GM18505 (cell line): ENCODE results near the gene CNTNAP2.

Source experiments
- ATAC-seq: cut with Tn5 transposase; IDR thresholded peaks from one replicate; pipeline ENCODE4 v1.9.1; 2021; ENCODE audit not compliant: unreplicated experiment
- POLR2A ChIP-seq: IDR thresholded peaks from 4 replicates; pipeline ENCODE4 v1.6.1; 2011; ENCODE audit warnings: borderline replicate concordance; ENCODE audit not compliant: insufficient read depth, insufficient read length; ENCODE audit errors: extremely low read depth

CNTNAP2 gene

DNA sequence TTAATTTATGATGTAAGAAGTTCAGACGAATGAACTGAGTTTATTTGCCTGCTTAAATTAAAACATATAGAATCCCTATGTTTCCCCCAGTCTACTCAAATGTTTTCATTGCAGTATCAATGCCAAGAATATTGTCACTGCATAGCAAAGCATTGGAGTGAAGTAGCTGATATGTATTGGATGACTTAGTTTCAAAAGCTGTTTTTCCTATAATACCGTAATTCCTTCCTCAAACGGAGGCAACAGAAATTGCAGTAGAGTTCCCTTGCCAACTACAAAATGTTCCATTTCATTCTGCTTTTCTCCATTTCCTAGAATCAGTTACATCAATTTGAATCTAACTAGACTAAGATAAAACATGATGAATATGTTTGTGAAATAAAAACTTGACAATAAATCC is 174.1 kb downstream of the CNTNAP2 start:
- ATAC-seq = no peak
- no peak for TF ChIP-seq POLR2A

DNA sequence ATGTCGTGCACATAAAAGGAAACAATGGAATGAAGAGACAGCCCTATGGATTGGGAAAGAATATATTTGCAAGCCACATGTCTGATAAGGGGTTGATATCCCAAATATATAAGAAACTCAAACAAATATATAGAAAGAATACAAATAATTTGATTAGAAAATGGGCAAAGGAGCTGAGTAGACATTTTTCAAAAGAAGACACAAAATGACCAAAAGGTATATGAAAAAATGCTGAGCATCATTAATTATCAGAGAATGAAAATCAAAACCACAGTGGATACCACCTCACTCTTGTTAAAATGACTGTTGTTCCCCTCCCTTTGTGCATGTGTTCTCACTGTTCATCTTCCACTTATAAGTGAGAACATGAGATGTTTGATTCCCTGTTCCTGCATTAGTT is 175.3 kb downstream of the CNTNAP2 start:
- no peak for TF ChIP-seq POLR2A

DNA sequence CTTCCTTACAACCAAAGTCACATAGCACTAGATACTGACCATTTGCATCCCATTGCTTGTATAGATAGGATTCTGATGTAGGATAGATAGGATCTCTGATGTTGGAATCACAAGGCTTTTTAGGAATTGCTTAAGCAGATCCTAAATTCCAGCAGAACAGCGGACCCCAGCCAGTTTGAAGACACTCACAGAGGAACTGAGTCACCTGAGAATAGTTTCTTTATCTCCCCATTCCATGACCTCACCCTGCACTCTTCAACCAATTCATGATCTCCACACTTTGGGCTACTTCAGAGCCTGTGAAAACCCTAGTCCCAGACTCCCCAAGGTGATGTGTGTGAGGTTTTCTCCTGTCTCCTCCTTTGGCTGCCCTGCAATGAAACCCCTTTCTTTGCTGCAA is 179.4 kb downstream of the CNTNAP2 start:
- TF ChIP-seq POLR2A = no peak
- ATAC-seq = no peak

More for the DNA sequence above, 175.3 kb downstream of the CNTNAP2 start:
- no peak for ATAC-seq

DNA sequence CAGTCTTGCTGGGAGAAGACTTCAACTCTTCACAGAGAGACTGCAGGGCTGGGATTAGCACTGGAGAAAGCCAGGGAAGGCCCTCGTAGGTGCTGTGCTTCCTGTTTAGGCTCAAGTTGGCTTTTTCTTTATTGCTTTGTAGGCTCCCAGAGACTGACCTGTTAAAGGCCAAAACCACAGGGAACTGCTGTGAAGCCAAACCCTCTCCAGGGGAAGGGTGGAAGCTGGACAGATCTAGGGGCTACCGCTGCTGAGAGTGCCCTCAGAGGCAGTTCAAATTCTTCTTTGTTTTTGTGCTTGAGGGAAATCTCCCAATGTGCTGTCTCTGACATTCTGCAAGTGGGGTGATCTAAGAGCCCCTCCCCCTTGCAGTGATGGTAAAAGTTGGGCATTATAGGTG is 198.4 kb downstream of the CNTNAP2 start:
- no peak for ATAC-seq
- no peak for TF ChIP-seq POLR2A

DNA sequence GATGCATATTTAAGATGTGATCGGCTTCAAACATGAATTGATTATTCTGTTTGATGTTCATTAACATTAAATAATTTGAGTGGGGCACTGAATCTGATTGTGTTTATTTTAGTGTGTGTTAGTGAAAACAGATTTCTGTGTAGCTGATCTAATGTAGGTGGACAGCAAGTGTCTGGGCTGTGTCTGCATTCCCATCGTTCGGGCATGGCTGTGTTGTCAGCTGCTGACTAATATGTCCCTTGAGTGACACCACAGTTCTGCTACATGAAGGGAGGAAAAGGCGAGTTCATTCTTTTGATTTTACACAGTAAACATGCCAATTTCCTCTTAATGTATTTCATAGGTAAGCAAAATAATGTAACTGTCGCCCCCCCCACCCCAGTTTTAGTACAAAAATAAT is 203.0 kb downstream of the CNTNAP2 start:
- TF ChIP-seq POLR2A = no peak
- ATAC-seq = no peak

DNA sequence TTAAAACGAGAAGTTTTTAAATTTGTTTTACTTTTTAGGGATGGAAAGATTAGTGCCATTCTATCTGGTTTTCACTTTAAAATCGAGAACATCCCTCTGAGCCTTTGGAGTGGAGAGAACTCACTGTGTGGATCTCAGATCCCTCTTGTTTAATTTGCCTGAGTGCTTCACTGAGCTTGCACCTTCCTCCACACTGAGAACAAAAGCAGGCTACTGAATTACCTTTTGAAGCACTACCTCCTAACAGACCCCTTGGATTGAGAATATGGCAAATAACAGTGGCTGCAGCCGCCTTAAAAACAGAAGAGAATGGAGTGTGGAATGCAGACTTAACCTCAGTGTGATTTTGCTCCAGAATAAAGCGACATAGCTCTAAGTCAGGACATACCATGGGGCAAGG is 204.7 kb downstream of the CNTNAP2 start:
- no peak for ATAC-seq
- no peak for TF ChIP-seq POLR2A

DNA sequence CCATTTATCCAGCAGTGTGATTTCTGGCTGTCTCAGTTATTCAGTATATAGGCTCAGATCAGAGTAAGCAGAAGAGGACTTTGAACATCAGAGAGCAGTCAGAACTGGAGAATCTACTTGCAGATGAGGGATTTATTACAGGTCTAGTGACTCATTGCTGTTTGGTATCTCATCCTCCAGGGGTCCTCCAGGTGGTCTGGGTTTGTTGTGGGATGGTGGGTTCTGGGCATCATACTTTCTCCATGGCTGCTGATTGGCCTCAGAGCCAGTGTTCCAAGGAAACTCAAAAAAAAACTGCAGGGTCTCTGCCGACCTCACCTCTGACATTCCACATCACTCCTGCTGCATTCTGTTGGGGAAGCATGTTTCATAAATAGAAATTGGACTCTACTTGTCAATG is 214.8 kb downstream of the CNTNAP2 start:
- ATAC-seq = no peak
- no peak for TF ChIP-seq POLR2A

DNA sequence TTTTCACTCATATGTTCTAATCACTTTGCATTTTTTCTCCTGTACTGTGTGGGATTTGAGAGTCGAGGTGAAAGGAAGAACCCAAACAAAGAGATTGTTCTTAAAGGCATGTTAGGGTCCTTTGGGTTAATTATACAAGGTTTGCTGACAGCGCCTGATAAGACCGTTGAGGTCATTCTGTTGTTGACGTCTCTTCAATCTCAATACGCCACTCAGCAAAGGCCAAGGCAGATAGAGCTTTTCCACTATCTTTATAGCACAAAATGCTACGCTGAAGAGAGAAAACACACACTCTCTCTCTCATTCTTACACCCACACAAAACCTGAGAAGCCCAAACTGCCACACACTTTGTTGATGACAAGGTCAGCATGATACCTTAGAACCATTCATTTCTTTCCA is 228.7 kb downstream of the CNTNAP2 start:
- no peak for TF ChIP-seq POLR2A
- ATAC-seq = no peak

DNA sequence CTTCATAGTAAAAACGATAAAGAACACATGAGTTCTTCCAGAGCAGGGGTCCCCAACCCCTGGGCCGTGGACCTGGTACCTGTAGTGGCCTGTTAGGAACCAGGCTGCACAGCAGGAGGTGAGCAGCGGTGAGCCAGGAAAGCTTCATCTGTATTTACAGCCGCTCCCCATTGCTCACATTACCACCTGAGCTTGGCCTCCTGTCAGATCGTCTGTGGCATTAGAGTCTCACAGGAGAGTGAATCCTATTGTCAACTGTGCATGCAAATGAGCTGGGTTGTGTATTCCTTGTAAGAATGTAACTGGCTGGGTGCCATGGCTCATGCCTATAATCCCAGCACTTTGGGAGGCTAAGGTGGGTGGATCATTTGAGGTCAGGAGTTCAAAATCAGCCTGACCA is 229.5 kb downstream of the CNTNAP2 start:
- no peak for TF ChIP-seq POLR2A
- ATAC-seq = no peak

DNA sequence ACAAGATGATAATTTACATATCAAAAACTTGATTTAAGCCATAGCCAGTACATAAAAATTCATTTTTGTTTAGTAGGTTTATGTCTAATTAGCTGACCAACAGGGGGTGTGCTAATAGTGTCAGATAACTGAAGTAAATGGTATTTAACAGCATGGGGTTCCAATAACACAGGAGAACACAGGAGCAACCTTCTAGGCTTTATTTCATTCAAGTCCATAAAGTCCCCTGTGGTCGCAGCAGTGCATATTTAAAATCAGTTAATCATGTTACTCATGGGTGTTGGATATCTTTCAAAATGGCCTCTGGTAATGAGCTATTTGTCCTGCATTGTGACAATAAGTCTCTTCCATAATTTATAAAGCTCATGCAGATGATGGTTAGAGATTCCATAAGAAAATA is 238.6 kb downstream of the CNTNAP2 start:
- no peak for TF ChIP-seq POLR2A
- ATAC-seq = no peak

DNA sequence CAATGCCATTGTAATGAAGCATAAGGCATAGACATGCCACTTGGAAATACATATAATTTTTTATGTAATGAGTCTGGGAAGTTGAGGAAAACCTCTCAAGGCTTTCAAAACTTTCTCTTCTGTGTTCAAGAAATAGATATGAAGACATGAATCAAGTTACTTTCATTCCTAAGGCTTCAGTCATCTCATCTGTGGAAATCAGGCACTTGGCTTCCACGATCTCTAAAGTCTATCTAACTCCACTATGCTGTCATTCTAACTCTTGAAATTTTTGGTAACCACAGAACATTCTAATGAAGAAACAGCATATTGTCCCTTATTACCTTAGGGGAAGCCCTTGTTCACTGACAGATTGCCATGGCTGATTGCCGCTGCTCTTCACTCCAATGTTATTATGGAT is 242.6 kb downstream of the CNTNAP2 start:
- no peak for ATAC-seq
- no peak for TF ChIP-seq POLR2A

DNA sequence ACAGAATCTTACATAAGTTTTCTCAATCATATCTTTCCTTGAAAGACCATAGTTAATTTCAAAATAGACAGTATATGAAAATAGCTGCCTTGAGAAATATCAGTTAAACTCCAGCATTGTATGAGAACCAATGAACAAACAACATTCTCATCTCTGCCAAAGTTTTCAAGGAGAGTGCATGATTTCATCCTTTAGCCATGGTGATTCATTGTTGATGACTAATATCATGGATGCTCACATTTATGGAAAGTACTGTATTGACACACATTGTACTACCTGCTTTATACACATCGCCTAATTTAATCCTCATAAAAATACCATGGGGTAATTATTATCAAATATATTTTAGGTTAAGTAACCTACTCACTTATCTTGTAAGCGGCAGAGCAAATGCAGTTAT is 250.3 kb downstream of the CNTNAP2 start:
- no peak for ATAC-seq
- TF ChIP-seq POLR2A = no peak

DNA sequence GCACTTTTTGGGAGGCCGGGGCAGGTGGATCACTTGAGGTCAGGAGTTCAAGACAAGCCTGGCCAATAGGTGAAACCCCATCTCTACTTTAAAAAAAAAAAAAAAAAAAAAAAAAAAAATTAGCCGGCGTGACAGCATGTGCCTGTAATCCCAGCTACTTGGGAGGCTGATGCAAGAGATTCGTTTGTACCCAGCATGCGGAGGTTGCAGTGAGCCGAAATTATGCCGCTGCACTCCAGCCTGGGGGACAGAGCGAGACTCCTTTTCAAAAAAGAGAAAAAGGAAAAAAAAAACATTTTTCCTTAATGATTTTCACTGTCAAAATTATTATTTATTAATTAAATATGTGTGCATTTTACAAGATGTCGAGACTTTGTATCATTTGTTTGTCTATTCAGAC is 253.6 kb downstream of the CNTNAP2 start:
- ATAC-seq = no peak
- no peak for TF ChIP-seq POLR2A

DNA sequence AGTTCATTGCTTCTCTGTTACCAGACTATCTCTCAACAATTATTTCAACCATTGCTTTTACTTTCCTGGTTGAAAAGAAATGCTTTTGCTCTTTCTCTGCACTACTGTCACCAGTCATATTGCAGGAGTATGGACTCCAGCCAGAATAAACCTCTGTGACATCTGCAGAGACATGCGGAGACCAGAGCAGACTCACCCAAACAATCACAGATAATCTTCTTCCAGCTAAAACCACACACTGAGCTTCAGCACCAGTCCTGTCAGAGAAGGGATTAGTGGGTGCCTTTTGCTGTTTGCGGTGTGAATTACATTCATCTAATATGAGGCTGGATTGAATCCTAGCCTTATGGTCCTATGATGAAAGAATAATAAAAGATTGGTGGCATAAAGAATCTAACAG is 258.6 kb downstream of the CNTNAP2 start:
- no peak for TF ChIP-seq POLR2A
- no peak for ATAC-seq

DNA sequence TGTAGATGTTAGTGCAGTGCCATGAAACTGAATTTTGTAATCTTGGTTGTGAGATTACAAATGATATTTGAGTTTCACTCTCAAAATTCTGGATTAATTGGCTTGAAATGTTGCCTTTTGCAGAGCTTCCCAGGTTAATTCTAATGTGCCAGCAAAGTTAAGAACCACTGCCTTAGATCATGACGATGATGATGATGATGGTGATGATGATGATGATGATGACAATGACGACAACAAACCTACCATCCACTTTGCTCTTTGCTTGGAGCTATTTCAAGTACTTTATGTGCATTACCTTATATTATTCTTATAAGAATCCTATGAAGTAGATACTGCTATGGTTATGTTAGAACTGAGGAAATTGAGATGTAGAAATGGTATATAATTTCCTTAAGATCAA is 261.6 kb downstream of the CNTNAP2 start:
- TF ChIP-seq POLR2A = no peak
- ATAC-seq = no peak

DNA sequence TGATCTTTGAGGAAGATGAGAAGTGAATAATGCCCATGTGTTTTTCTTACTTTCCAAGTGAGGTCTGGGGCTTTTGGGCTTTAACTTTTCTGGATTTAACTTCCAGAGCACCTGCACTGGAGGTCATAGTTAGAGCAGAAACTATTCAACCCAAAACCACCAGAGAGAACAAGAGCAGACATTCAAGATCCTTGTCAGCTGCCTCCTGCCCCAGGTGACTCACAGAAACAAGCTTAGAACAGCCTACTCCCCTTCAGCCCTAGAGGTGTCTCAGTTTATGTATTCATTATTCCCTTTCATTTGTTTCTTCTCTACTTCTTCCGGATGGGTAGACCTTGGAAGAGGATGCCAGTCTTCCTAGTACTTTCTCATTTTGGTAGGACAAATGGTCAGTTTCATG is 270.5 kb downstream of the CNTNAP2 start:
- ATAC-seq = no peak
- no peak for TF ChIP-seq POLR2A

DNA sequence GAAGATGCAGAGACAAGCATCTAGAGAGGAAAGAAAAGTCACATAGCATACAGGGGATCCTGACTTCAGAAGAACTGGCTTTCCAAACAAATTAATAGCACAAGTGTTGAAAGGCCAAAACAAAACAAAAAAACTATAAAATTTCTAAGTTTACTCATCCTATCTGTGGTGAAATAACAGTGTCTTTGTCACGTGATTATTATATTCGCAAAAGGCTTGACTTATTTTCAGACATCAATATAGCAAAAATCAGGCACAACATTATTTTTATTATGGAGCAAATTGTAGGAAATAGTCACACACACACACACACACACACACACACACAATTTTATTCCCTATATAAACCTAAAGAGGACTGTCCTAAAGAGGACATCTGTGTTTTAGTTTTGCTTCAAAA is 272.3 kb downstream of the CNTNAP2 start:
- no peak for TF ChIP-seq POLR2A
- no peak for ATAC-seq

DNA sequence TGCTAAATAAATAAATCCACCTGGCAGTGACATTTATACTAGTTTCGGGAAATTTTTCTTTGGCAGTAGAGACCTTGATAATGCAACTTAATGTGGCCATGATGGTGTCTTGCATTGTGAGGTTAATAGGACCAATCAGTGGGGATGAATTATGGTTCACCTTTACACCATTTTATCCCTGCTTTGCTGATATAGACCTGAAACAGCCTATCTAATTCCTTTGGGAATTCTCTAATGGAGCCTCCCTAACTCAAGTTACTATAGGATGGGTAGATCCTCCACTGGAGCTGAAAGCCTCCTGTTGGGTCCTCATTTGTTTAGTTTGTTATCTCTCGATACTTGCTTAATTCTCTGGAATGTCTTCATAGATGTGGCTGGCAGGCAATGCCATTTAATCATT is 276.7 kb downstream of the CNTNAP2 start:
- TF ChIP-seq POLR2A = no peak

More for the DNA sequence above, 276.7 kb downstream of the CNTNAP2 start:
- no peak for ATAC-seq
